Liver (tissue), 3 donors: Measurements from ENCODE around the gene CDH15.

Experiments used
- ATF3 ChIP-seq: IDR thresholded peaks from 2 replicates; pipeline ENCODE4 v1.6.1; 2016; ENCODE audit warnings: antibody characterized with exemption
- FOXA1 ChIP-seq: IDR thresholded peaks from 2 replicates; pipeline ENCODE4 v1.6.1; 2016; ENCODE audit warnings: antibody characterized with exemption
- GABPA ChIP-seq, 2 donors: IDR thresholded peaks in 1 of 2; conservative IDR thresholded peaks in 1 of 2; 2 replicates each; pipeline ENCODE4 v1.6.1; 2016; ENCODE audit warnings: antibody characterized with exemption in 2 of 2, mild to moderate bottlenecking in 1 of 2, moderate library complexity in 1 of 2
- RAD21 ChIP-seq, 2 donors: IDR thresholded peaks; 2 replicates each; pipeline ENCODE4 v1.6.1; 2016; ENCODE audit warnings: antibody characterized with exemption in 2 of 2, mild to moderate bottlenecking in 2 of 2
- SP1 ChIP-seq: IDR thresholded peaks from 2 replicates; pipeline ENCODE4 v1.6.1; 2018; ENCODE audit warnings: antibody characterized with exemption, mild to moderate bottlenecking
- TF ChIP-seq, protein P1 (sequence below): fragments of 150-350 bp; IDR thresholded peaks from 2 replicates; pipeline ENCODE4 v1.5.1; 2017; ENCODE audit warnings: improper control_type of control experiment, low read depth, low read length; ENCODE audit not compliant: missing input control
- donor health status: healthy.
- donor health status: healthy.

- TF ChIP-seq GABPA (IDR thresholded peaks at IDR 0.05 in 1 of 2, conservative IDR thresholded peaks at IDR 0.05 in 1 of 2) (no peak), RAD21 (IDR thresholded peaks at IDR 0.05) (no peak), ATF3 (no peak), SP1 (no peak), FOXA1 (no peak)
- TF ChIP-seq, protein P1, sequence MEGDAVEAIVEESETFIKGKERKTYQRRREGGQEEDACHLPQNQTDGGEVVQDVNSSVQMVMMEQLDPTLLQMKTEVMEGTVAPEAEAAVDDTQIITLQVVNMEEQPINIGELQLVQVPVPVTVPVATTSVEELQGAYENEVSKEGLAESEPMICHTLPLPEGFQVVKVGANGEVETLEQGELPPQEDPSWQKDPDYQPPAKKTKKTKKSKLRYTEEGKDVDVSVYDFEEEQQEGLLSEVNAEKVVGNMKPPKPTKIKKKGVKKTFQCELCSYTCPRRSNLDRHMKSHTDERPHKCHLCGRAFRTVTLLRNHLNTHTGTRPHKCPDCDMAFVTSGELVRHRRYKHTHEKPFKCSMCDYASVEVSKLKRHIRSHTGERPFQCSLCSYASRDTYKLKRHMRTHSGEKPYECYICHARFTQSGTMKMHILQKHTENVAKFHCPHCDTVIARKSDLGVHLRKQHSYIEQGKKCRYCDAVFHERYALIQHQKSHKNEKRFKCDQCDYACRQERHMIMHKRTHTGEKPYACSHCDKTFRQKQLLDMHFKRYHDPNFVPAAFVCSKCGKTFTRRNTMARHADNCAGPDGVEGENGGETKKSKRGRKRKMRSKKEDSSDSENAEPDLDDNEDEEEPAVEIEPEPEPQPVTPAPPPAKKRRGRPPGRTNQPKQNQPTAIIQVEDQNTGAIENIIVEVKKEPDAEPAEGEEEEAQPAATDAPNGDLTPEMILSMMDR, result no peak
Observed at GRCh38 chr16:89198417-89199240, 27.1 kb downstream of the CDH15 start.
